Left lung (tissue), 10 donors: ENCODE results near the gene TARM1. TPM values are rescaled to one million over a fixed set of nuclear protein-coding genes. Genes with fewer than 3 reads are reported as not detected.

Source experiments
- ATAC-seq: fragments of 200-7000 bp; cut with Tn5 transposase; one replicate; pipeline ENCODE4 v1.9.1; 2020; ENCODE audit warnings: moderate library complexity
- DNase-seq, 4 donors: peaks; one replicate each; pipeline ENCODE4 v3.0.0-alpha.2; 2013 to 2020
- H3K27ac ChIP-seq, 2 donors: fragments of 200-600 bp; sonication (generic) in 1 of 2; one replicate each; pipeline versions ENCODE4 v1.5.0 to v1.8.0; 2020 to 2021
- H3K27me3 ChIP-seq, 2 donors: fragments of 200-600 bp; sonication (generic) in 1 of 2; one replicate each; pipeline versions ENCODE4 v1.5.0 to v1.8.0; 2020 to 2021
- H3K36me3 ChIP-seq, 2 donors: fragments of 200-600 bp; sonication (generic) in 1 of 2; one replicate each; pipeline versions ENCODE4 v1.5.0 to v1.8.0; 2020 to 2021
- H3K4me1 ChIP-seq, 2 donors: fragments of 200-600 bp; one replicate each; pipeline ENCODE4 v1.8.0; 2021
- H3K4me3 ChIP-seq, 2 donors: fragments of 200-600 bp; sonication (generic) in 1 of 2; one replicate each; pipeline versions ENCODE4 v1.5.0 to v1.8.0; 2020 to 2021; ENCODE audit warnings: mild to moderate bottlenecking in 1 of 2
- H3K9me3 ChIP-seq, 2 donors: fragments of 200-600 bp; sonication (generic) in 1 of 2; one replicate each; pipeline versions ENCODE4 v1.5.0 to v1.8.0; 2020 to 2021
- intact Hi-C, 2 donors: fragments of 100-400 bp; cut with DNase I; formaldehyde crosslinking; loops; one replicate each; pipeline versions ENCODE4 v1.11.2 to v1.14.2; 2022
- polyA plus RNA-seq, 6 donors: library from polyadenylated mRNA; unstranded; fragments of 120-200 nt; gene quantifications; one replicate each; pipeline ENCODE4 v1.2.1, GENCODE V29; 2013; ENCODE audit not compliant: insufficient read length in 6 of 6
- total RNA-seq, 2 donors: library from RNA; stranded (reverse); fragmentation: NEBNext Ultra II Directional; extraction: Animal tissue kit (Norgen Biotek cat#: 25700); gene quantifications; one replicate each; pipeline ENCODE4 v1.2.1, GENCODE V29; 2021
- TF ChIP-seq, protein P1 (sequence below), 2 donors: fragments of 200-600 bp; sonication (generic) in 1 of 2; IDR thresholded peaks; one replicate each; pipeline versions ENCODE4 v1.5.0 to v1.8.0; 2021; ENCODE audit warnings: antibody characterized with exemption in 2 of 2
- donor health status: DM: no; HTN: yes; CAD: no.
- donor health status: DM: no; HTN: no; CAD: no.

Gene TARM1
- total and polyA plus RNA-seq, 8 donors = 0.24 to 0.46 (median 0.31) TPM; not detected in 3

DNA sequence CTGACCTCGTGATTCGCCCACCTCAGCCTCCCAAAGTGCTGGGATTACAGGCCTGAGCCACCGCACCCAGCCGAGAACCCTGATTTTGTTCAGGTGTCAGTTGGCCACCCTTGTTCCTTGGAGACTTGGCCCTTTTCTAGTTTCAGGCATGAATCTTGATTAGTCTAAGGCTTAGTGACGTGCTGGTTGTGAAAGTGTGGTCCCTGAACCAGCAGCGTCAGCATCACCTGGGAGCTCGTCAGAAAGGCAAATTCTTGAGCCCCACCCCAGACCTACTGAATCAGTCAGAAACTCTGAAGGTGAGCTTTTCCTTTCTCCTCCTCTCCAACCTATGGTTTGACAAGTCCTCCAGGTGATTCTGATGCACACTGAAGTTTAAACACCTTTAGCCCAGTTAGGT lies 54.5 kb downstream of the TARM1 start:
- H3K4me3 ChIP-seq = no peak overlapping the region
- no peaks in the 10 kb centered on the region for H3K36me3 ChIP-seq
- peaks cover 0 to 58% of the 10 kb centered on the region in 2 donors for H3K27me3 ChIP-seq
- DNase-seq (no peak), ATAC-seq (no peak)
- no peak overlapping the region for H3K27ac ChIP-seq
- TF ChIP-seq, protein P1, sequence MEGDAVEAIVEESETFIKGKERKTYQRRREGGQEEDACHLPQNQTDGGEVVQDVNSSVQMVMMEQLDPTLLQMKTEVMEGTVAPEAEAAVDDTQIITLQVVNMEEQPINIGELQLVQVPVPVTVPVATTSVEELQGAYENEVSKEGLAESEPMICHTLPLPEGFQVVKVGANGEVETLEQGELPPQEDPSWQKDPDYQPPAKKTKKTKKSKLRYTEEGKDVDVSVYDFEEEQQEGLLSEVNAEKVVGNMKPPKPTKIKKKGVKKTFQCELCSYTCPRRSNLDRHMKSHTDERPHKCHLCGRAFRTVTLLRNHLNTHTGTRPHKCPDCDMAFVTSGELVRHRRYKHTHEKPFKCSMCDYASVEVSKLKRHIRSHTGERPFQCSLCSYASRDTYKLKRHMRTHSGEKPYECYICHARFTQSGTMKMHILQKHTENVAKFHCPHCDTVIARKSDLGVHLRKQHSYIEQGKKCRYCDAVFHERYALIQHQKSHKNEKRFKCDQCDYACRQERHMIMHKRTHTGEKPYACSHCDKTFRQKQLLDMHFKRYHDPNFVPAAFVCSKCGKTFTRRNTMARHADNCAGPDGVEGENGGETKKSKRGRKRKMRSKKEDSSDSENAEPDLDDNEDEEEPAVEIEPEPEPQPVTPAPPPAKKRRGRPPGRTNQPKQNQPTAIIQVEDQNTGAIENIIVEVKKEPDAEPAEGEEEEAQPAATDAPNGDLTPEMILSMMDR (IDR thresholded peaks at IDR 0.05) = no peak
- H3K4me1 ChIP-seq = peaks cover 0 to 41% of the 10 kb centered on the region in 2 donors
- intact Hi-C loops = loop anchor here in 1 of 2 donors (10.0 kb wide), 2 partner anchors 122 to 222 kb away; partner anchors contain the start of gene CACNG7
- H3K9me3 ChIP-seq = no peaks in the 10 kb centered on the region

DNA sequence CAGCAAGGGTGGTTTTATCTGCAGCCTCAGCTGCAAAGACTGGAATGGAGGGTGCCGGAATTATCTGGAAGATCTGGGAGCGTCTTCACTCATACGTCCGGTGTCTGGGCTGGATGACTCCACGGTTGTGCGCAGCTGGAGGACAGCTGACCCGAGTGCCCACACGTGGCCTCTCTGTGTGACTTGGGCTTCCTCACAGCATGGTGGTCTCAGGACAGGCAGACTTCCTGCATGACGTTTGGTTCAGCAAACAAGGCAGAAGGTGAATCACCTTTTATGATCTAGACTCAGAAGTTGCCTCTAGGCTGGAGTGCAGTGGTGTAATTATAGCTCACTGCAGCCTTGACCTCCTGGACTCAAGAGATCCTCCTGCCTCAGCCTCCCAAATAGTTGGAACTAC lies 56.5 kb downstream of the TARM1 start:
- Histone ChIP-seq H3K27ac (no peak overlapping the region), H3K36me3 (no peaks in the 10 kb centered on the region), H3K4me3 (no peak overlapping the region), H3K27me3 (peaks cover 0 to 42% of the 10 kb centered on the region in 2 donors), H3K9me3 (no peaks in the 10 kb centered on the region), H3K4me1 (peaks cover 0 to 48% of the 10 kb centered on the region in 2 donors)
- intact Hi-C loops = loop anchor here in 1 of 2 donors (10.0 kb wide), 2 partner anchors 120 to 220 kb away; partner anchors contain the start of gene CACNG7
- no peak for DNase-seq
- no peak for ATAC-seq
- TF ChIP-seq, protein P1 (IDR thresholded peaks at IDR 0.05) = no peak

DNA sequence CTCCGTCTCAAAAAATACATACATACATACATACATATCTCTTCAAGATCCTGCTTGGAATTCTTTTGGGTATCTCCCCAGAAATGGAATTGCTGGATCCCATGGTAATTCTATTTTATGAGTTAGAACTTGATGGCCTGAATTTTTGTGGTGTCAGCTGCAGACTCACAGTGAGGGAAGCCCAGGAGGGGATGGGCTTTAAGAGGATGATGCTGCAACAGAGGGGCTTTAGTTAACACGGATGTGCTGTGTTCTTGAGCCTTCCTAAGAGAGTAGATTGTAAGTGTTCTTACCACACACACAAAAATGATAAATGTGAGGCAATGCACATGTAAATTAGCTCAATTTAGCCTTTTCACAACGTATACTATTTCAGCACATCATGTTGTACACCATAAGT lies 58.0 kb downstream of the TARM1 start:
- Histone ChIP-seq H3K36me3 (no peaks in the 10 kb centered on the region), H3K9me3 (no peaks in the 10 kb centered on the region), H3K27me3 (peaks cover 0 to 40% of the 10 kb centered on the region in 2 donors), H3K4me3 (no peak overlapping the region), H3K27ac (peak overlapping the region in 1 of 2 donors; percentile 75), H3K4me1 (peaks cover 0 to 55% of the 10 kb centered on the region in 2 donors)
- TF ChIP-seq, protein P1 (IDR thresholded peaks at IDR 0.05) = no peak
- DNase-seq (no peak), ATAC-seq (no peak)
- intact Hi-C loops = loop anchor here in 1 of 2 donors (10.0 kb wide), 2 partner anchors 118 to 218 kb away; partner anchors contain the start of gene CACNG7

DNA sequence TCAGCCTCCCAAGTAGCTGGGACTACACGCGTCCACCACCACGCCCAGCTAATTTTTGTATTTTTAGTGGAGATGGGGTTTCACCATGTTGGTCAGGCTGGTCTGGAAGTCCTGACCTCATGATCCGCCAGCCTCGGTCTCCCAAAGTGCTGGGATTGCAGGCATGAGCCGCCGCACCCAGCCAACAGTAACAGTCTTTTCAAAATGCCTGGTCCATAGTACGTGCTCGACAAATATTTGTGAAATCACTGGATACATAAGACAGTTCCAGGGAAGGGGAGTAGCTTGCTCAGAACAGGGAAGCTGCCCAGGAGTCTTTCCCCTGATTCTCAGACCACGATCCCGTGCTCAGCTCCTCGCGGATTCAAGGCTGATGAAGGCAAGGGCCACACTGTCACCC lies 59.2 kb downstream of the TARM1 start:
- TF ChIP-seq, protein P1 (IDR thresholded peaks at IDR 0.05) = no peak
- H3K27ac ChIP-seq = no peak overlapping the region
- no peaks in the 10 kb centered on the region for H3K9me3 ChIP-seq
- peaks cover 0 to 56% of the 10 kb centered on the region in 2 donors for H3K4me1 ChIP-seq
- peaks cover 0 to 34% of the 10 kb centered on the region in 2 donors for H3K27me3 ChIP-seq
- intact Hi-C loops = loop anchor here in 1 of 2 donors (10.0 kb wide), 2 partner anchors 117 to 217 kb away; partner anchors contain the start of gene CACNG7
- no peaks in the 10 kb centered on the region for H3K36me3 ChIP-seq
- ATAC-seq (no peak), DNase-seq (no peak)
- no peak overlapping the region for H3K4me3 ChIP-seq

DNA sequence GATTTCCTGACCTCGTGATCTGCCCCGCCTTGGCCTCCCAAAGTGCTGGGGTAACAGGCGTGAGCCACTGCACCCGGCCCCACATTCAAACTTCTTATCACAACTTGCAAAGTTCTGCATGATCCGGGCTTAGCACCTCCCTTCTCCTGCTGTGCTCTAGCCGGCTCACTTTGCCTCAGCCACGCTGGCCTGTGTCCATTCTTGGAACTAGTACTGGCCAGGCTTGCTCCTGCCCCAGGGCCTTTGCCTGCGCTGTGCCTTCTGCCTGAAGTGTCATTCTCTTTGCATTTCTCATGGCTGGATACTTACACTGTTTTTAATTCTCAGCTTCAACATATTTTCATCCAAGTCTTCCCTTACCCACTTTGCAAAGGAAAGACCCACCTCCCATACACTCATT lies 59.8 kb downstream of the TARM1 start:
- ATAC-seq = no peak
- H3K9me3 ChIP-seq = no peaks in the 10 kb centered on the region
- intact Hi-C loops = loop anchor here in 1 of 2 donors (10.0 kb wide), 2 partner anchors 117 to 217 kb away; partner anchors contain the start of gene CACNG7
- H3K36me3 ChIP-seq = no peaks in the 10 kb centered on the region
- TF ChIP-seq, protein P1 (IDR thresholded peaks at IDR 0.05) = no peak
- DNase-seq = no peak
- no peak overlapping the region for H3K27ac ChIP-seq
- peaks cover 0 to 56% of the 10 kb centered on the region in 2 donors for H3K4me1 ChIP-seq
- H3K4me3 ChIP-seq = no peak overlapping the region
- peaks cover 0 to 34% of the 10 kb centered on the region in 2 donors for H3K27me3 ChIP-seq

Other genes with a start within 250 kb of the TARM1 start
- gene MYADM, start 213.5 kb downstream of the TARM1 start, total RNA-seq = 100 to 1,000 TPM; 164 to 197 TPM
- gene MYADM, start 213.5 kb downstream of the TARM1 start, polyA plus RNA-seq = 100 to 1,000 TPM in 2 of 6 donors, 10 to 100 TPM in 4; 58.9 to 111 (median 89.3) TPM
- gene PRKCG, start 199.2 kb downstream of the TARM1 start, total RNA-seq = not detected
- gene PRKCG, start 199.2 kb downstream of the TARM1 start, polyA plus RNA-seq = under 1 TPM in 5 of 6 donors, not detected in 1; 0.10 to 0.78 (median 0.18) TPM
- gene CACNG7, start 172.1 kb downstream of the TARM1 start, total RNA-seq = not detected
- gene CACNG7, start 172.1 kb downstream of the TARM1 start, polyA plus RNA-seq = under 1 TPM in 1 of 6 donors, not detected in 5; 0.06 TPM
- under 1 TPM in 1 of 2 donors, not detected in 1; 0.03 TPM for gene CACNG8, start 118.4 kb downstream of the TARM1 start, total RNA-seq
- under 1 TPM; 0.04 to 0.15 (median 0.09) TPM for gene CACNG8, start 118.4 kb downstream of the TARM1 start, polyA plus RNA-seq
- 1 to 10 TPM in 1 of 2 donors, not detected in 1; 2.5 TPM for gene CACNG6, start 89.7 kb downstream of the TARM1 start, total RNA-seq
- gene CACNG6, start 89.7 kb downstream of the TARM1 start, polyA plus RNA-seq = 1 to 10 TPM in 1 of 6 donors, under 1 TPM in 5; 0.17 to 1.2 (median 0.41) TPM
- 10 to 100 TPM in 1 of 2 donors, under 1 TPM in 1; 0.44 to 12.1 TPM for gene VSTM1, start 17.5 kb downstream of the TARM1 start, total RNA-seq
- under 1 TPM in 4 of 6 donors, not detected in 2; 0.20 to 0.32 (median 0.29) TPM for gene VSTM1, start 17.5 kb downstream of the TARM1 start, polyA plus RNA-seq
- gene OSCAR, start 19.4 kb upstream of the TARM1 start, total RNA-seq = 10 to 100 TPM; 13.2 to 57.1 TPM
- under 1 TPM; 0.43 to 0.70 (median 0.56) TPM for gene OSCAR, start 19.4 kb upstream of the TARM1 start, polyA plus RNA-seq
- gene NDUFA3, start 21.5 kb upstream of the TARM1 start, total RNA-seq = 100 to 1,000 TPM in 1 of 2 donors, 10 to 100 TPM in 1; 81.9 to 126 TPM
- 100 to 1,000 TPM in 3 of 6 donors, 10 to 100 TPM in 3; 60.4 to 117 (median 96.6) TPM for gene NDUFA3, start 21.5 kb upstream of the TARM1 start, polyA plus RNA-seq
- gene TFPT, start 34.3 kb upstream of the TARM1 start, total RNA-seq = 10 to 100 TPM; 17.4 to 18.7 TPM
- gene TFPT, start 34.3 kb upstream of the TARM1 start, polyA plus RNA-seq = 10 to 100 TPM; 14.3 to 19.9 (median 18.6) TPM
- 10 to 100 TPM; 46.8 to 49.5 TPM for gene PRPF31, start 34.4 kb upstream of the TARM1 start, total RNA-seq
- 10 to 100 TPM; 56.7 to 65.3 (median 63.5) TPM for gene PRPF31, start 34.4 kb upstream of the TARM1 start, polyA plus RNA-seq
- 10 to 100 TPM; 35.2 to 46.0 TPM for gene CNOT3, start 56.4 kb upstream of the TARM1 start, total RNA-seq
- gene CNOT3, start 56.4 kb upstream of the TARM1 start, polyA plus RNA-seq = 10 to 100 TPM; 59.2 to 75.0 (median 64.0) TPM
- gene LENG1, start 78.4 kb upstream of the TARM1 start, total RNA-seq = 1 to 10 TPM; 5.4 to 6.5 TPM
- gene LENG1, start 78.4 kb upstream of the TARM1 start, polyA plus RNA-seq = 10 to 100 TPM in 1 of 6 donors, 1 to 10 TPM in 5; 6.6 to 10.9 (median 8.2) TPM
- gene TMC4, start 91.8 kb upstream of the TARM1 start, total RNA-seq = 10 to 100 TPM; 45.3 to 74.0 TPM
- 10 to 100 TPM; 29.1 to 39.7 (median 32.0) TPM for gene TMC4, start 91.8 kb upstream of the TARM1 start, polyA plus RNA-seq
- gene MBOAT7, start 108.2 kb upstream of the TARM1 start, total RNA-seq = 100 to 1,000 TPM in 1 of 2 donors, 10 to 100 TPM in 1; 98.5 to 102 TPM
- gene MBOAT7, start 108.2 kb upstream of the TARM1 start, polyA plus RNA-seq = 10 to 100 TPM; 48.1 to 61.8 (median 51.7) TPM
- 10 to 100 TPM; 32.2 to 34.4 TPM for gene TSEN34, start 109.9 kb upstream of the TARM1 start, total RNA-seq
- gene TSEN34, start 109.9 kb upstream of the TARM1 start, polyA plus RNA-seq = 10 to 100 TPM; 39.7 to 60.6 (median 45.6) TPM
- gene RPS9, start 119.5 kb upstream of the TARM1 start, total RNA-seq = 1,000 to 10,000 TPM; 1,023 to 1,099 TPM
- 1,000 to 10,000 TPM; 1,996 to 2,208 (median 2,085) TPM for gene RPS9, start 119.5 kb upstream of the TARM1 start, polyA plus RNA-seq
- 10 to 100 TPM; 21.8 to 90.8 TPM for gene LILRB3, start 141.6 kb upstream of the TARM1 start, total RNA-seq
- 1 to 10 TPM; 2.1 to 3.0 (median 2.4) TPM for gene LILRB3, start 141.6 kb upstream of the TARM1 start, polyA plus RNA-seq
- 10 to 100 TPM in 1 of 2 donors, 1 to 10 TPM in 1; 7.3 to 51.5 TPM for gene LILRA6, start 161.4 kb upstream of the TARM1 start, total RNA-seq
- gene LILRA6, start 161.4 kb upstream of the TARM1 start, polyA plus RNA-seq = under 1 TPM; 0.53 to 0.83 (median 0.64) TPM
- gene LILRB5, start 175.9 kb upstream of the TARM1 start, total RNA-seq = 10 to 100 TPM; 11.9 to 16.5 TPM
- gene LILRB5, start 175.9 kb upstream of the TARM1 start, polyA plus RNA-seq = 1 to 10 TPM; 3.3 to 4.9 (median 4.4) TPM
- 10 to 100 TPM; 10.5 to 54.9 TPM for gene LILRB2, start 199.7 kb upstream of the TARM1 start, total RNA-seq
- 1 to 10 TPM; 1.2 to 2.2 (median 1.7) TPM for gene LILRB2, start 199.7 kb upstream of the TARM1 start, polyA plus RNA-seq
- 10 to 100 TPM in 1 of 2 donors, 1 to 10 TPM in 1; 4.2 to 52.8 TPM for gene LILRA5, start 231.8 kb upstream of the TARM1 start, total RNA-seq
- 1 to 10 TPM in 1 of 6 donors, under 1 TPM in 4, not detected in 1; 0.44 to 1.2 (median 0.67) TPM for gene LILRA5, start 231.8 kb upstream of the TARM1 start, polyA plus RNA-seq